ENCODE measurements around the gene DNAH2. TPM values are rescaled to one million over a fixed set of nuclear protein-coding genes. Genes with fewer than 3 reads are reported as not detected.

DNAH2 gene
- total and polyA plus RNA-seq, 2 donors (not counting 1 experiment from before 2014, with no cell fraction given) = 0.08 to 0.17 TPM

GRCh38 chr17:7717756-7718350 is 309 bp downstream of the DNAH2 start:
- DNase-seq (ENCODE audit: low read depth in 2 of 2) = peak in 1 of 2 donors; percentile 12
- Histone ChIP-seq H3K79me2 (ENCODE audit: control insufficient read depth, insufficient read depth, low read length) (no peaks in the 10 kb centered on the region), H3K9ac (ENCODE audit: insufficient read depth, low read length) (no peak overlapping the region), H3K4me3 (replicated peaks in 1 of 4; ENCODE audit: control extremely low read depth in 1 of 4, insufficient read depth in 1 of 4, low read depth in 3 of 4, low read length in 4 of 4) (peak overlapping the region; percentile 37 to 73 (median 60)), H3K4me1 (ENCODE audit: control insufficient read depth, extremely low read depth, insufficient read depth, low read length) (peaks cover 4% of the 10 kb centered on the region), H3K4me2 (ENCODE audit: extremely low read depth, insufficient read depth, low read length) (peak overlapping the region; percentile 77), H3K27me3 (ENCODE audit: control insufficient read depth, insufficient read depth, low read length) (peaks cover 39% of the 10 kb centered on the region), H3K9me3 (ENCODE audit: control insufficient read depth, insufficient read depth, low read depth, low read length) (no peaks in the 10 kb centered on the region), H3K27ac (ENCODE audit: insufficient read depth, low read length) (no peak overlapping the region), H2AFZ (ENCODE audit: low read length) (peak overlapping the region; percentile 36), H4K20me1 (ENCODE audit: control insufficient read depth, extremely low read depth, insufficient read depth, low read length) (no peaks in the 10 kb centered on the region), H3K36me3 (ENCODE audit: control insufficient read depth, insufficient read depth, low read length) (no peaks in the 10 kb centered on the region)
- TF ChIP-seq EZH2 (IDR thresholded peaks at IDR 0.05; ENCODE audit: low read length, missing control alignments) (peak; percentile 28), CTCF (conservative IDR thresholded peaks at IDR 0.05 in 1 of 2, IDR thresholded peaks at IDR 0.05 in 1 of 2; ENCODE audit: low read depth in 1 of 2, low read length in 2 of 2) (no peak)

- Histone ChIP-seq H3K9me3 (ENCODE audit: control insufficient read depth, insufficient read depth, low read depth, low read length) (no peaks in the 10 kb centered on the region), H3K4me1 (ENCODE audit: control insufficient read depth, extremely low read depth, insufficient read depth, low read length) (peaks cover 4% of the 10 kb centered on the region), H3K79me2 (ENCODE audit: control insufficient read depth, insufficient read depth, low read length) (no peaks in the 10 kb centered on the region), H3K4me3 (replicated peaks in 1 of 4; ENCODE audit: control extremely low read depth in 1 of 4, insufficient read depth in 1 of 4, low read depth in 3 of 4, low read length in 4 of 4) (no peak overlapping the region), H3K9ac (ENCODE audit: insufficient read depth, low read length) (no peak overlapping the region), H4K20me1 (ENCODE audit: control insufficient read depth, extremely low read depth, insufficient read depth, low read length) (no peaks in the 10 kb centered on the region), H3K27ac (ENCODE audit: insufficient read depth, low read length) (no peak overlapping the region), H3K27me3 (ENCODE audit: control insufficient read depth, insufficient read depth, low read length) (peaks cover 28% of the 10 kb centered on the region), H3K4me2 (ENCODE audit: extremely low read depth, insufficient read depth, low read length) (no peak overlapping the region), H2AFZ (ENCODE audit: low read length) (no peak overlapping the region), H3K36me3 (ENCODE audit: control insufficient read depth, insufficient read depth, low read length) (no peaks in the 10 kb centered on the region)
- DNase-seq (ENCODE audit: low read depth in 2 of 2) = no peak
- TF ChIP-seq EZH2 (IDR thresholded peaks at IDR 0.05; ENCODE audit: low read length, missing control alignments) (no peak), CTCF (conservative IDR thresholded peaks at IDR 0.05 in 1 of 2, IDR thresholded peaks at IDR 0.05 in 1 of 2; ENCODE audit: low read depth in 1 of 2, low read length in 2 of 2) (no peak)
Measured at GRCh38 chr17:7719661-7720060, 2.1 kb downstream of the DNAH2 start.

GRCh38 chr17:7720125-7720524 is 2.6 kb downstream of the DNAH2 start:
- H3K27me3 ChIP-seq (ENCODE audit: control insufficient read depth, insufficient read depth, low read length) = peaks cover 28% of the 10 kb centered on the region

More at GRCh38 chr17:7720125-7720524, 2.6 kb downstream of the DNAH2 start:
- Histone ChIP-seq H4K20me1 (ENCODE audit: control insufficient read depth, extremely low read depth, insufficient read depth, low read length) (no peaks in the 10 kb centered on the region), H3K27ac (ENCODE audit: insufficient read depth, low read length) (no peak overlapping the region), H3K9ac (ENCODE audit: insufficient read depth, low read length) (no peak overlapping the region), H2AFZ (ENCODE audit: low read length) (no peak overlapping the region), H3K36me3 (ENCODE audit: control insufficient read depth, insufficient read depth, low read length) (no peaks in the 10 kb centered on the region), H3K9me3 (ENCODE audit: control insufficient read depth, insufficient read depth, low read depth, low read length) (no peaks in the 10 kb centered on the region), H3K4me2 (ENCODE audit: extremely low read depth, insufficient read depth, low read length) (no peak overlapping the region), H3K4me1 (ENCODE audit: control insufficient read depth, extremely low read depth, insufficient read depth, low read length) (peaks cover 4% of the 10 kb centered on the region), H3K4me3 (replicated peaks in 1 of 4; ENCODE audit: control extremely low read depth in 1 of 4, insufficient read depth in 1 of 4, low read depth in 3 of 4, low read length in 4 of 4) (no peak overlapping the region), H3K79me2 (ENCODE audit: control insufficient read depth, insufficient read depth, low read length) (no peaks in the 10 kb centered on the region)
- DNase-seq (ENCODE audit: low read depth in 2 of 2) = no peak
- TF ChIP-seq EZH2 (IDR thresholded peaks at IDR 0.05; ENCODE audit: low read length, missing control alignments) (no peak), CTCF (conservative IDR thresholded peaks at IDR 0.05 in 1 of 2, IDR thresholded peaks at IDR 0.05 in 1 of 2; ENCODE audit: low read depth in 1 of 2, low read length in 2 of 2) (no peak)

Data from fibroblast of lung (primary cell).